Measurements from ENCODE around the gene SH3PXD2B.

GRCh38 chr5:172294831-172295230 lies 159.5 kb downstream of the SH3PXD2B start:
- TF ChIP-seq EZH2 (IDR thresholded peaks at IDR 0.05; ENCODE audit: borderline replicate concordance, control insufficient read depth, low read depth, low read length) (no peak), E2F4 (IDR thresholded peaks at IDR 0.05; ENCODE audit: low read depth, low read length) (no peak), IKZF1 (conservative IDR thresholded peaks at IDR 0.05) (no peak), POLR2A (IDR thresholded peaks at IDR 0.05; ENCODE audit: low read depth, low read length) (no peak)

All from GM12878 (cell line).